HepG2 (cell line): ENCODE measurements around the gene SLC5A10.

Experiments
- CHD2 ChIP-seq: IDR thresholded peaks from 2 replicates; pipeline ENCODE4 v1.6.1; 2011; ENCODE audit warnings: low read depth, low read length, improper control_type of control experiment
- KLF13 ChIP-seq: sonication (generic); formaldehyde crosslinking; IDR thresholded peaks from 2 replicates; pipeline ENCODE4 v1.4.0; 2020; ENCODE audit warnings: mild to moderate bottlenecking, missing genetic modification reagents
- MAZ ChIP-seq, 2 experiments: sonication (generic) in 1 of 2; formaldehyde crosslinking in 1 of 2; IDR thresholded peaks; 2 replicates each; pipeline versions ENCODE4 v1.5.0 to v1.6.1; 2012 to 2020; ENCODE audit warnings: low read depth in 2 of 2, mild to moderate bottlenecking in 2 of 2, borderline replicate concordance in 1 of 2, improper control_type of control experiment in 1 of 2, low read length in 1 of 2, missing genetic modification reagents in 1 of 2, moderate library complexity in 1 of 2
- ZFP36L2 ChIP-seq: sonication (generic); formaldehyde crosslinking; IDR thresholded peaks from 2 replicates; pipeline ENCODE4 v1.4.0; 2020; ENCODE audit warnings: missing genetic modification reagents
- ZNF383 ChIP-seq: sonication (generic); formaldehyde crosslinking; IDR thresholded peaks from 2 replicates; pipeline ENCODE4 v1.4.0; 2020; ENCODE audit warnings: missing genetic modification reagents, mild to moderate bottlenecking, borderline replicate concordance
- ZNF607 ChIP-seq: sonication (generic); formaldehyde crosslinking; IDR thresholded peaks from 2 replicates; pipeline ENCODE4 v1.5.1; 2020; ENCODE audit warnings: missing genetic modification reagents, mild to moderate bottlenecking, borderline replicate concordance
- TF ChIP-seq, protein P1 (sequence below): sonication (generic); formaldehyde crosslinking; IDR thresholded peaks from 2 replicates; pipeline ENCODE4 v1.5.0; 2020; ENCODE audit warnings: mild to moderate bottlenecking, missing genetic modification reagents, moderate library complexity
- TF ChIP-seq, protein P2 (sequence below): sonication (generic); formaldehyde crosslinking; IDR thresholded peaks from 2 replicates; pipeline ENCODE4 v1.4.0; 2020; ENCODE audit warnings: mild to moderate bottlenecking, missing genetic modification reagents, borderline replicate concordance

DNA sequence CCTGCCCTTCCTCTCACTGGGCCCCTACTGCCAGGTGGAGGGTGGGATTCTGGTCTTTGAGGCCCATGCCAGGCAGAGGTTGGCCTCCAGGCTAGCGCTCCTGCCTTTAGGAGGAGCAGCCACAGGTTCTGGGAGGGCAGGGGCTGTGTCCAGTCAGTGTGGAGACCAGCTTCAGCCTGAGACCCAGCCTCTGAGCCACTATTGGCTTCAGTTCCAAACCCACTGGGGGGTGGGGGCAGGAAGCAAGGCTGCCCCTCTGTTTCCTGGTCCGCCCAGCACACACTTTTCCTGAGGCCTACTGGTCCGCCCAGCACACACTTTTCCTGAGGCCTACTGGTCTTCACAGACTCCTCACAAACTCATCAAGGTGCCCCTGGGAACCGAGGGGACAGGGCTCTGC, 16.4 kb downstream of the SLC5A10 start:
- no peak for TF ChIP-seq KLF13 (CRISPR knock-in tag)
- no peak for TF ChIP-seq CHD2
- TF ChIP-seq MAZ (IDR thresholded peaks at IDR 0.05; ENCODE audit: borderline replicate concordance, low read depth, low read length) = no peak
- TF ChIP-seq MAZ (CRISPR knock-in tag; IDR thresholded peaks at IDR 0.05; ENCODE audit: low read depth) = no peak
- TF ChIP-seq ZNF383 (CRISPR knock-in tag) = no peak
- no peak for TF ChIP-seq ZFP36L2 (CRISPR knock-in tag)
- TF ChIP-seq, protein P1, sequence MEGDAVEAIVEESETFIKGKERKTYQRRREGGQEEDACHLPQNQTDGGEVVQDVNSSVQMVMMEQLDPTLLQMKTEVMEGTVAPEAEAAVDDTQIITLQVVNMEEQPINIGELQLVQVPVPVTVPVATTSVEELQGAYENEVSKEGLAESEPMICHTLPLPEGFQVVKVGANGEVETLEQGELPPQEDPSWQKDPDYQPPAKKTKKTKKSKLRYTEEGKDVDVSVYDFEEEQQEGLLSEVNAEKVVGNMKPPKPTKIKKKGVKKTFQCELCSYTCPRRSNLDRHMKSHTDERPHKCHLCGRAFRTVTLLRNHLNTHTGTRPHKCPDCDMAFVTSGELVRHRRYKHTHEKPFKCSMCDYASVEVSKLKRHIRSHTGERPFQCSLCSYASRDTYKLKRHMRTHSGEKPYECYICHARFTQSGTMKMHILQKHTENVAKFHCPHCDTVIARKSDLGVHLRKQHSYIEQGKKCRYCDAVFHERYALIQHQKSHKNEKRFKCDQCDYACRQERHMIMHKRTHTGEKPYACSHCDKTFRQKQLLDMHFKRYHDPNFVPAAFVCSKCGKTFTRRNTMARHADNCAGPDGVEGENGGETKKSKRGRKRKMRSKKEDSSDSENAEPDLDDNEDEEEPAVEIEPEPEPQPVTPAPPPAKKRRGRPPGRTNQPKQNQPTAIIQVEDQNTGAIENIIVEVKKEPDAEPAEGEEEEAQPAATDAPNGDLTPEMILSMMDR (CRISPR knock-in tag) = no peak
- TF ChIP-seq ZNF607 (CRISPR knock-in tag) = no peak
- TF ChIP-seq, protein P2, sequence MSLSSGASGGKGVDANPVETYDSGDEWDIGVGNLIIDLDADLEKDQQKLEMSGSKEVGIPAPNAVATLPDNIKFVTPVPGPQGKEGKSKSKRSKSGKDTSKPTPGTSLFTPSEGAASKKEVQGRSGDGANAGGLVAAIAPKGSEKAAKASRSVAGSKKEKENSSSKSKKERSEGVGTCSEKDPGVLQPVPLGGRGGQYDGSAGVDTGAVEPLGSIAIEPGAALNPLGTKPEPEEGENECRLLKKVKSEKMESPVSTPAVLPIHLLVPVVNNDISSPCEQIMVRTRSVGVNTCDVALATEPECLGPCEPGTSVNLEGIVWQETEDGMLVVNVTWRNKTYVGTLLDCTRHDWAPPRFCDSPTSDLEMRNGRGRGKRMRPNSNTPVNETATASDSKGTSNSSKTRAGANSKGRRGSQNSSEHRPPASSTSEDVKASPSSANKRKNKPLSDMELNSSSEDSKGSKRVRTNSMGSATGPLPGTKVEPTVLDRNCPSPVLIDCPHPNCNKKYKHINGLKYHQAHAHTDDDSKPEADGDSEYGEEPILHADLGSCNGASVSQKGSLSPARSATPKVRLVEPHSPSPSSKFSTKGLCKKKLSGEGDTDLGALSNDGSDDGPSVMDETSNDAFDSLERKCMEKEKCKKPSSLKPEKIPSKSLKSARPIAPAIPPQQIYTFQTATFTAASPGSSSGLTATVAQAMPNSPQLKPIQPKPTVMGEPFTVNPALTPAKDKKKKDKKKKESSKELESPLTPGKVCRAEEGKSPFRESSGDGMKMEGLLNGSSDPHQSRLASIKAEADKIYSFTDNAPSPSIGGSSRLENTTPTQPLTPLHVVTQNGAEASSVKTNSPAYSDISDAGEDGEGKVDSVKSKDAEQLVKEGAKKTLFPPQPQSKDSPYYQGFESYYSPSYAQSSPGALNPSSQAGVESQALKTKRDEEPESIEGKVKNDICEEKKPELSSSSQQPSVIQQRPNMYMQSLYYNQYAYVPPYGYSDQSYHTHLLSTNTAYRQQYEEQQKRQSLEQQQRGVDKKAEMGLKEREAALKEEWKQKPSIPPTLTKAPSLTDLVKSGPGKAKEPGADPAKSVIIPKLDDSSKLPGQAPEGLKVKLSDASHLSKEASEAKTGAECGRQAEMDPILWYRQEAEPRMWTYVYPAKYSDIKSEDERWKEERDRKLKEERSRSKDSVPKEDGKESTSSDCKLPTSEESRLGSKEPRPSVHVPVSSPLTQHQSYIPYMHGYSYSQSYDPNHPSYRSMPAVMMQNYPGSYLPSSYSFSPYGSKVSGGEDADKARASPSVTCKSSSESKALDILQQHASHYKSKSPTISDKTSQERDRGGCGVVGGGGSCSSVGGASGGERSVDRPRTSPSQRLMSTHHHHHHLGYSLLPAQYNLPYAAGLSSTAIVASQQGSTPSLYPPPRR = no peak
